ENCODE measurements around the gene MRTFB. TPM values are rescaled to one million over a fixed set of nuclear protein-coding genes. Genes with fewer than 3 reads are reported as not detected.

The MRTFB gene
- total RNA-seq, 1 donor from 2014 or later: 89.4 TPM

GRCh38 chr16:14211856-14212543 is 140.9 kb downstream of the MRTFB start:
- no peaks in the 10 kb centered on the region for H3K27me3 ChIP-seq
- intact Hi-C loops (cut with DNase I): no loop called here
- DNase-seq (ENCODE audit: low spot score in 2 of 2): no peak

GRCh38 chr16:14215941-14216340 is 144.8 kb downstream of the MRTFB start:
- Histone ChIP-seq H3K9me3 (no peaks in the 10 kb centered on the region), H3K4me1 (no peaks in the 10 kb centered on the region), H3K27me3 (no peaks in the 10 kb centered on the region), H3K4me3 (no peak overlapping the region), H3K36me3 (peaks cover 5 to 32% of the 10 kb centered on the region in 2 donors), H3K27ac (no peak overlapping the region)
- no peak for TF ChIP-seq CTCF (IDR thresholded peaks at IDR 0.05)
- intact Hi-C loops (cut with DNase I): no loop called here
- DNase-seq (ENCODE audit: low spot score in 2 of 2): no peak

More at GRCh38 chr16:14211856-14212543, 140.9 kb downstream of the MRTFB start:
- no peak overlapping the region for H3K27ac ChIP-seq
- TF ChIP-seq CTCF (IDR thresholded peaks at IDR 0.05): no peak
- H3K4me3 ChIP-seq: no peak overlapping the region
- peaks cover 0 to 7% of the 10 kb centered on the region in 2 donors for H3K36me3 ChIP-seq
- no peaks in the 10 kb centered on the region for H3K4me1 ChIP-seq
- no peaks in the 10 kb centered on the region for H3K9me3 ChIP-seq

- no peak for DNase-seq (ENCODE audit: low spot score in 2 of 2)
These were observed 148.9 kb downstream of the MRTFB start for GRCh38 chr16:14219983-14220382.

GRCh38 chr16:14223632-14224031 is 152.5 kb downstream of the MRTFB start:
- H3K4me1 ChIP-seq: no peaks in the 10 kb centered on the region
- H3K9me3 ChIP-seq: no peaks in the 10 kb centered on the region
- H3K36me3 ChIP-seq: peaks cover 22 to 41% of the 10 kb centered on the region in 2 donors
- DNase-seq (ENCODE audit: low spot score in 2 of 2): no peak
- intact Hi-C loops (cut with DNase I): no loop called here
- TF ChIP-seq CTCF (IDR thresholded peaks at IDR 0.05): no peak
- H3K4me3 ChIP-seq: no peak overlapping the region
- H3K27ac ChIP-seq: no peak overlapping the region
- H3K27me3 ChIP-seq: no peaks in the 10 kb centered on the region

More at GRCh38 chr16:14219983-14220382, 148.9 kb downstream of the MRTFB start:
- TF ChIP-seq CTCF (IDR thresholded peaks at IDR 0.05): no peak
- no peaks in the 10 kb centered on the region for H3K9me3 ChIP-seq
- H3K4me1 ChIP-seq: no peaks in the 10 kb centered on the region
- no peak overlapping the region for H3K4me3 ChIP-seq
- H3K27ac ChIP-seq: no peak overlapping the region
- H3K27me3 ChIP-seq: no peaks in the 10 kb centered on the region
- intact Hi-C loops (cut with DNase I): no loop called here
- H3K36me3 ChIP-seq: peaks cover 20 to 54% of the 10 kb centered on the region in 2 donors

- no peaks in the 10 kb centered on the region for H3K27me3 ChIP-seq
- no peak overlapping the region for H3K4me3 ChIP-seq
- no peak overlapping the region for H3K27ac ChIP-seq
- TF ChIP-seq CTCF (IDR thresholded peaks at IDR 0.05): no peak
- no peak for DNase-seq (ENCODE audit: low spot score in 2 of 2)
- H3K4me1 ChIP-seq: no peaks in the 10 kb centered on the region
- no peaks in the 10 kb centered on the region for H3K9me3 ChIP-seq
- H3K36me3 ChIP-seq: peaks cover 18 to 32% of the 10 kb centered on the region in 2 donors
- intact Hi-C loops (cut with DNase I): no loop called here
These were observed 154.3 kb downstream of the MRTFB start for GRCh38 chr16:14225457-14225856.

All from ascending aorta (tissue), 2 donors.